ENCODE measurements around the gene EID3. TPM values are rescaled to one million over a fixed set of nuclear protein-coding genes. Genes with fewer than 3 reads are reported as not detected.

The EID3 gene
- total and polyA plus RNA-seq, 10 of the 15 experiments (the other 5 are each of a cell fraction or from before 2014, with no cell fraction given), result 0.92 to 7.0 (median 4.3) TPM

DNA sequence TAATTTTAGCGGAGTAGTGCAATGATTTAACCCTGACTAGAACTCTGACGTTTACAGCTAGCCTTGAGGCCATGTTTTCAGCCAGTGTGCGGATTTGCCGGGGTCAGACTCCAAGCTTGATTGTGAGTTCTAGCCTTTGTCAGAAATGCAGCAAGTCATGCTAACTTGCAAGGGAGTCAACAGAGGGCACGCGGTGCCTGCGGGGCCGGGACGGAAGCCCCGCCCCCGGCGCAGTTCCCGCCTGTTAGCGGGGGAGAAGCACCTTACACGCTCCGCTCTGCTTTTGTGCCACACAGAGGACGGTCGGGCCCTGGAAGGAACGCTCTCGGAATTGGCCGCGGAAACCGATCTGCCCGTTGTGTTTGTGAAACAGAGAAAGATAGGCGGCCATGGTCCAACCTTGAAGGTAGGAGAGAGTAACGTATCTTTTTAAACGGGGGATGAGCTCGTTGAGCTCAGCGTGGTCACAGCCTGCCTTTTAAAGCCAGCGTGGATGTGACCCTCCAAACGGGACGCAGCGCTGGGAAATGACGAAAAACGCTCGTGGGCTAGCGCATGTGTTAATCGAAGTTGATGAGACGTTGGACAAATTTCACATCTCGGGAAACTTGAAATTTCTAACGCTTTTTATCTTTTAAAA lies 14.8 kb upstream of the EID3 start (continued):
- TF ChIP-seq, protein P1, sequence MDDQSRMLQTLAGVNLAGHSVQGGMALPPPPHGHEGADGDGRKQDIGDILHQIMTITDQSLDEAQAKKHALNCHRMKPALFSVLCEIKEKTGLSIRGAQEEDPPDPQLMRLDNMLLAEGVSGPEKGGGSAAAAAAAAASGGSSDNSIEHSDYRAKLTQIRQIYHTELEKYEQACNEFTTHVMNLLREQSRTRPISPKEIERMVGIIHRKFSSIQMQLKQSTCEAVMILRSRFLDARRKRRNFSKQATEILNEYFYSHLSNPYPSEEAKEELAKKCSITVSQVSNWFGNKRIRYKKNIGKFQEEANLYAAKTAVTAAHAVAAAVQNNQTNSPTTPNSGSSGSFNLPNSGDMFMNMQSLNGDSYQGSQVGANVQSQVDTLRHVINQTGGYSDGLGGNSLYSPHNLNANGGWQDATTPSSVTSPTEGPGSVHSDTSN (IDR thresholded peaks at IDR 0.05; ENCODE audit: insufficient replicate concordance, low read depth, low read length), result no peak
- TF ChIP-seq ZNF217 (IDR thresholded peaks at IDR 0.05) (no peak), POLR2AphosphoS2 (IDR thresholded peaks at IDR 0.05; ENCODE audit: low read depth, low read length) (peak; percentile 80; the same call in 1 of the 2 replicates), RAD21 (IDR thresholded peaks at IDR 0.05; ENCODE audit: insufficient read depth, low read depth, low read length) (0 out of 2 replicates have a peak, but pooled peaks have one; percentile 25), EZH2 (IDR thresholded peaks at IDR 0.05; ENCODE audit: borderline replicate concordance, control insufficient read depth, low read depth, low read length) (no peak), ZNF622 (IDR thresholded peaks at IDR 0.05) (no peak), CEBPB (IDR thresholded peaks at IDR 0.05; ENCODE audit: borderline replicate concordance in 1 of 2, low read depth in 2 of 2, low read length in 2 of 2) (no peak), YBX1 (IDR thresholded peaks at IDR 0.05) (no peak), GATAD2B (conservative IDR thresholded peaks at IDR 0.05; ENCODE audit: low read depth) (no peak), FOXK2 (IDR thresholded peaks at IDR 0.05) (0 out of 2 replicates have a peak, but pooled peaks have one; percentile 66), KDM1A (IDR thresholded peaks at IDR 0.05; ENCODE audit: borderline replicate concordance) (no peak), SIN3A (IDR thresholded peaks at IDR 0.05; ENCODE audit: low read depth, low read length) (peak; percentile 92), MXI1 (IDR thresholded peaks at IDR 0.05; ENCODE audit: low read depth, low read length) (peak; percentile 96), EP300 (IDR thresholded peaks at IDR 0.05; ENCODE audit: borderline replicate concordance in 1 of 2, control insufficient read depth in 1 of 2, low read depth in 2 of 2, low read length in 2 of 2) (peak in 1 of 2 experiments; percentile 52; a peak in 1 of 4 replicates), RUNX3 (IDR thresholded peaks at IDR 0.05; ENCODE audit: low read length) (peak; percentile 57), FOS (IDR thresholded peaks at IDR 0.05; ENCODE audit: borderline replicate concordance, extremely low read depth, insufficient read length) (no peak), JUND (IDR thresholded peaks at IDR 0.05; ENCODE audit: low read depth, low read length) (no peak), PML (IDR thresholded peaks at IDR 0.05; ENCODE audit: low read length) (0 out of 2 replicates have a peak, but pooled peaks have one; percentile 80), CREB1 (IDR thresholded peaks at IDR 0.05; ENCODE audit: low read depth) (peak; percentile 93), CREM (IDR thresholded peaks at IDR 0.05; ENCODE audit: low read depth) (peak; percentile 93)
- TF ChIP-seq, protein P2, sequence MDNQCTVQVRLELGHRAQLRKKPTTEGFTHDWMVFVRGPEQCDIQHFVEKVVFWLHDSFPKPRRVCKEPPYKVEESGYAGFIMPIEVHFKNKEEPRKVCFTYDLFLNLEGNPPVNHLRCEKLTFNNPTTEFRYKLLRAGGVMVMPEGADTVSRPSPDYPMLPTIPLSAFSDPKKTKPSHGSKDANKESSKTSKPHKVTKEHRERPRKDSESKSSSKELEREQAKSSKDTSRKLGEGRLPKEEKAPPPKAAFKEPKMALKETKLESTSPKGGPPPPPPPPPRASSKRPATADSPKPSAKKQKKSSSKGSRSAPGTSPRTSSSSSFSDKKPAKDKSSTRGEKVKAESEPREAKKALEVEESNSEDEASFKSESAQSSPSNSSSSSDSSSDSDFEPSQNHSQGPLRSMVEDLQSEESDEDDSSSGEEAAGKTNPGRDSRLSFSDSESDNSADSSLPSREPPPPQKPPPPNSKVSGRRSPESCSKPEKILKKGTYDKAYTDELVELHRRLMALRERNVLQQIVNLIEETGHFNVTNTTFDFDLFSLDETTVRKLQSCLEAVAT (IDR thresholded peaks at IDR 0.05), result peak; percentile 51
- TF ChIP-seq, protein P3, sequence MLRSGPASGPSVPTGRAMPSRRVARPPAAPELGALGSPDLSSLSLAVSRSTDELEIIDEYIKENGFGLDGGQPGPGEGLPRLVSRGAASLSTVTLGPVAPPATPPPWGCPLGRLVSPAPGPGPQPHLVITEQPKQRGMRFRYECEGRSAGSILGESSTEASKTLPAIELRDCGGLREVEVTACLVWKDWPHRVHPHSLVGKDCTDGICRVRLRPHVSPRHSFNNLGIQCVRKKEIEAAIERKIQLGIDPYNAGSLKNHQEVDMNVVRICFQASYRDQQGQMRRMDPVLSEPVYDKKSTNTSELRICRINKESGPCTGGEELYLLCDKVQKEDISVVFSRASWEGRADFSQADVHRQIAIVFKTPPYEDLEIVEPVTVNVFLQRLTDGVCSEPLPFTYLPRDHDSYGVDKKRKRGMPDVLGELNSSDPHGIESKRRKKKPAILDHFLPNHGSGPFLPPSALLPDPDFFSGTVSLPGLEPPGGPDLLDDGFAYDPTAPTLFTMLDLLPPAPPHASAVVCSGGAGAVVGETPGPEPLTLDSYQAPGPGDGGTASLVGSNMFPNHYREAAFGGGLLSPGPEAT (IDR thresholded peaks at IDR 0.05; ENCODE audit: low read depth), result peak; percentile 80
- TF ChIP-seq, protein P4, sequence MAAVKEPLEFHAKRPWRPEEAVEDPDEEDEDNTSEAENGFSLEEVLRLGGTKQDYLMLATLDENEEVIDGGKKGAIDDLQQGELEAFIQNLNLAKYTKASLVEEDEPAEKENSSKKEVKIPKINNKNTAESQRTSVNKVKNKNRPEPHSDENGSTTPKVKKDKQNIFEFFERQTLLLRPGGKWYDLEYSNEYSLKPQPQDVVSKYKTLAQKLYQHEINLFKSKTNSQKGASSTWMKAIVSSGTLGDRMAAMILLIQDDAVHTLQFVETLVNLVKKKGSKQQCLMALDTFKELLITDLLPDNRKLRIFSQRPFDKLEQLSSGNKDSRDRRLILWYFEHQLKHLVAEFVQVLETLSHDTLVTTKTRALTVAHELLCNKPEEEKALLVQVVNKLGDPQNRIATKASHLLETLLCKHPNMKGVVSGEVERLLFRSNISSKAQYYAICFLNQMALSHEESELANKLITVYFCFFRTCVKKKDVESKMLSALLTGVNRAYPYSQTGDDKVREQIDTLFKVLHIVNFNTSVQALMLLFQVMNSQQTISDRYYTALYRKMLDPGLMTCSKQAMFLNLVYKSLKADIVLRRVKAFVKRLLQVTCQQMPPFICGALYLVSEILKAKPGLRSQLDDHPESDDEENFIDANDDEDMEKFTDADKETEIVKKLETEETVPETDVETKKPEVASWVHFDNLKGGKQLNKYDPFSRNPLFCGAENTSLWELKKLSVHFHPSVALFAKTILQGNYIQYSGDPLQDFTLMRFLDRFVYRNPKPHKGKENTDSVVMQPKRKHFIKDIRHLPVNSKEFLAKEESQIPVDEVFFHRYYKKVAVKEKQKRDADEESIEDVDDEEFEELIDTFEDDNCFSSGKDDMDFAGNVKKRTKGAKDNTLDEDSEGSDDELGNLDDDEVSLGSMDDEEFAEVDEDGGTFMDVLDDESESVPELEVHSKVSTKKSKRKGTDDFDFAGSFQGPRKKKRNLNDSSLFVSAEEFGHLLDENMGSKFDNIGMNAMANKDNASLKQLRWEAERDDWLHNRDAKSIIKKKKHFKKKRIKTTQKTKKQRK (IDR thresholded peaks at IDR 0.05; ENCODE audit: low read depth, low read length), result no peak

Measured in GM12878 (cell line).